ACC112 (cell line): ENCODE data around the gene PGAP3.

Experiments
- H2AFZ ChIP-seq: fragments of 200-600 bp; sonication (generic); one replicate; pipeline ENCODE4 v1.6.0; 2017; ENCODE audit warnings: antibody characterized with exemption, low read length; ENCODE audit not compliant: unreplicated experiment
- H3K27ac ChIP-seq: fragments of 200-600 bp; sonication (generic); 2 replicates; pipeline ENCODE4 v1.5.1; 2014; ENCODE audit warnings: low read depth, mild to moderate bottlenecking, antibody characterized with exemption, low read length, moderate library complexity
- H3K27me3 ChIP-seq: fragments of 200-600 bp; sonication (generic); 2 replicates; pipeline ENCODE4 v1.6.1; 2014; ENCODE audit warnings: mild to moderate bottlenecking, antibody characterized with exemption, low read length, moderate library complexity, mixed read lengths; ENCODE audit not compliant: insufficient read depth
- H3K36me3 ChIP-seq: fragments of 200-600 bp; sonication (generic); 2 replicates; pipeline ENCODE4 v1.6.1; 2016; ENCODE audit warnings: mild to moderate bottlenecking, antibody characterized with exemption, low read length, moderate library complexity, mixed read lengths; ENCODE audit not compliant: insufficient read depth
- H3K4me1 ChIP-seq: fragments of 200-600 bp; sonication (generic); one replicate; pipeline ENCODE4 v1.6.1; 2016; ENCODE audit warnings: low read length, mixed read lengths; ENCODE audit not compliant: insufficient read depth, unreplicated experiment, control insufficient read depth
- H3K4me3 ChIP-seq: fragments of 200-600 bp; sonication (generic); 2 replicates; pipeline ENCODE4 v1.5.1; 2014; ENCODE audit warnings: mild to moderate bottlenecking, low read depth, low read length
- H3K79me2 ChIP-seq: fragments of 200-600 bp; sonication (generic); one replicate; pipeline ENCODE4 v1.6.0; 2016; ENCODE audit warnings: low read length; ENCODE audit not compliant: control insufficient read depth, unreplicated experiment, insufficient read depth

The PGAP3 gene

GRCh38 chr17:39694593-39694992 is 6.7 kb upstream of the PGAP3 start:
- Histone ChIP-seq H3K27me3 (no peaks in the 10 kb centered on the region), H3K4me1 (no peaks in the 10 kb centered on the region), H2AFZ (no peak overlapping the region), H3K79me2 (no peaks in the 10 kb centered on the region), H3K4me3 (no peak overlapping the region), H3K27ac (no peak overlapping the region), H3K36me3 (no peaks in the 10 kb centered on the region)

- Histone ChIP-seq H3K4me3 (peak overlapping the region; percentile 89), H2AFZ (peak overlapping the region; percentile 97), H3K79me2 (no peaks in the 10 kb centered on the region), H3K27ac (no peak overlapping the region), H3K4me1 (peaks cover 13% of the 10 kb centered on the region), H3K27me3 (no peaks in the 10 kb centered on the region), H3K36me3 (no peaks in the 10 kb centered on the region)
Measured at GRCh38 chr17:39688945-39689344, 1.1 kb upstream of the PGAP3 start.

- Histone ChIP-seq H3K27me3 (no peaks in the 10 kb centered on the region), H3K4me3 (peak overlapping the region; percentile 89), H2AFZ (peak overlapping the region; percentile 97), H3K79me2 (no peaks in the 10 kb centered on the region), H3K27ac (peak overlapping the region; percentile 75), H3K4me1 (peaks cover 13% of the 10 kb centered on the region), H3K36me3 (no peaks in the 10 kb centered on the region)
Measured at GRCh38 chr17:39688475-39688835, 598 bp upstream of the PGAP3 start.

- no peaks in the 10 kb centered on the region for H3K36me3 ChIP-seq
- no peaks in the 10 kb centered on the region for H3K79me2 ChIP-seq
- H3K4me3 ChIP-seq = peak overlapping the region; percentile 89
- H3K27me3 ChIP-seq = no peaks in the 10 kb centered on the region
- H3K27ac ChIP-seq = no peak overlapping the region
- H2AFZ ChIP-seq = peak overlapping the region; percentile 97
- H3K4me1 ChIP-seq = peaks cover 13% of the 10 kb centered on the region
Measured at GRCh38 chr17:39687101-39687545, 734 bp downstream of the PGAP3 start.

- H3K4me3 ChIP-seq = no peak overlapping the region
- no peaks in the 10 kb centered on the region for H3K79me2 ChIP-seq
- H3K27me3 ChIP-seq = no peaks in the 10 kb centered on the region
- no peak overlapping the region for H2AFZ ChIP-seq
- no peak overlapping the region for H3K27ac ChIP-seq
- peaks cover 13% of the 10 kb centered on the region for H3K4me1 ChIP-seq
- no peaks in the 10 kb centered on the region for H3K36me3 ChIP-seq
Measured at GRCh38 chr17:39684369-39685192, 3.3 kb downstream of the PGAP3 start.

GRCh38 chr17:39683295-39683939 is 4.4 kb downstream of the PGAP3 start:
- no peak overlapping the region for H3K27ac ChIP-seq
- H3K27me3 ChIP-seq = no peaks in the 10 kb centered on the region
- peaks cover 4% of the 10 kb centered on the region for H3K4me1 ChIP-seq
- no peaks in the 10 kb centered on the region for H3K36me3 ChIP-seq
- no peak overlapping the region for H2AFZ ChIP-seq
- H3K4me3 ChIP-seq = no peak overlapping the region
- H3K79me2 ChIP-seq = no peaks in the 10 kb centered on the region

- Histone ChIP-seq H3K27ac (no peak overlapping the region), H3K4me1 (no peaks in the 10 kb centered on the region), H3K27me3 (no peaks in the 10 kb centered on the region), H3K4me3 (no peak overlapping the region), H2AFZ (no peak overlapping the region), H3K79me2 (no peaks in the 10 kb centered on the region), H3K36me3 (no peaks in the 10 kb centered on the region)
Measured at GRCh38 chr17:39679521-39680192, 8.2 kb downstream of the PGAP3 start.

GRCh38 chr17:39678340-39679116 is 9.3 kb downstream of the PGAP3 start:
- H3K4me3 ChIP-seq = no peak overlapping the region
- H2AFZ ChIP-seq = no peak overlapping the region
- no peak overlapping the region for H3K27ac ChIP-seq
- H3K79me2 ChIP-seq = no peaks in the 10 kb centered on the region
- no peaks in the 10 kb centered on the region for H3K36me3 ChIP-seq
- no peaks in the 10 kb centered on the region for H3K27me3 ChIP-seq
- H3K4me1 ChIP-seq = no peaks in the 10 kb centered on the region

- Histone ChIP-seq H3K27me3 (no peaks in the 10 kb centered on the region), H3K36me3 (no peaks in the 10 kb centered on the region), H3K27ac (no peak overlapping the region), H2AFZ (no peak overlapping the region), H3K4me1 (no peaks in the 10 kb centered on the region), H3K79me2 (no peaks in the 10 kb centered on the region), H3K4me3 (no peak overlapping the region)
Measured at GRCh38 chr17:39677542-39678339, 10.1 kb downstream of the PGAP3 start.

- Histone ChIP-seq H3K36me3 (no peaks in the 10 kb centered on the region), H3K27me3 (no peaks in the 10 kb centered on the region), H3K4me3 (no peak overlapping the region), H3K27ac (no peak overlapping the region), H3K4me1 (no peaks in the 10 kb centered on the region), H2AFZ (no peak overlapping the region), H3K79me2 (no peaks in the 10 kb centered on the region)
Measured at GRCh38 chr17:39677072-39677471, 10.8 kb downstream of the PGAP3 start.
